Fibroblast of lung (primary cell): Measurements from ENCODE around the gene SMIM27. TPM values are rescaled to one million over a fixed set of nuclear protein-coding genes. Genes with fewer than 3 reads are reported as not detected.

Experiments used
- DNase-seq, 2 donors: peaks; one replicate each; pipeline versions ENCODE4 v3.0.0 to v3.0.0-alpha.2; 2010; ENCODE audit warnings: low read depth in 2 of 2
- H2AFZ ChIP-seq: 2 replicates; pipeline ENCODE4 v1.5.1; 2012; ENCODE audit warnings: low read length, control low read depth, inconsistent platforms
- H3K27ac ChIP-seq: 2 replicates; pipeline ENCODE4 v1.5.1; 2011; ENCODE audit warnings: low read length, control low read depth; ENCODE audit not compliant: insufficient read depth
- H3K27me3 ChIP-seq: 2 replicates; pipeline ENCODE4 v1.5.1; 2011; ENCODE audit warnings: mild to moderate bottlenecking, low read length; ENCODE audit not compliant: control insufficient read depth, insufficient read depth
- H3K36me3 ChIP-seq: 2 replicates; pipeline ENCODE4 v1.5.1; 2011; ENCODE audit warnings: low read length; ENCODE audit not compliant: control insufficient read depth, insufficient read depth
- H3K4me1 ChIP-seq: 2 replicates; pipeline ENCODE4 v1.5.1; 2011; ENCODE audit warnings: low read length; ENCODE audit not compliant: control insufficient read depth, insufficient read depth; ENCODE audit errors: extremely low read depth
- H3K4me2 ChIP-seq: 2 replicates; pipeline ENCODE4 v1.5.1; 2011; ENCODE audit warnings: low read length, control low read depth; ENCODE audit not compliant: insufficient read depth; ENCODE audit errors: extremely low read depth
- H3K4me3 ChIP-seq, 4 experiments: fragments of 200-600 bp in 1 of 4; sonication (generic) in 1 of 4; replicated peaks in 1 of 4; 2 replicates each; pipeline ENCODE4 v1.5.1; 2011 to 2016; ENCODE audit warnings: low read length in 4 of 4, low read depth in 3 of 4, mild to moderate bottlenecking in 3 of 4, control low read depth in 2 of 4, inconsistent platforms in 1 of 4, mixed read lengths in 1 of 4; ENCODE audit not compliant: insufficient read depth in 1 of 4; ENCODE audit errors: control extremely low read depth in 1 of 4
- H3K79me2 ChIP-seq: 2 replicates; pipeline ENCODE4 v1.5.1; 2012; ENCODE audit warnings: mild to moderate bottlenecking, low read length, inconsistent platforms; ENCODE audit not compliant: control insufficient read depth, insufficient read depth
- H3K9ac ChIP-seq: 2 replicates; pipeline ENCODE4 v1.5.1; 2011; ENCODE audit warnings: mild to moderate bottlenecking, low read length, control low read depth; ENCODE audit not compliant: insufficient read depth
- H3K9me3 ChIP-seq: 2 replicates; pipeline ENCODE4 v1.5.1; 2012; ENCODE audit warnings: low read depth, low read length; ENCODE audit not compliant: control insufficient read depth, insufficient read depth
- H4K20me1 ChIP-seq: 2 replicates; pipeline ENCODE4 v1.5.1; 2011; ENCODE audit warnings: low read length; ENCODE audit not compliant: control insufficient read depth, insufficient read depth; ENCODE audit errors: extremely low read depth
- EZH2 ChIP-seq: IDR thresholded peaks from 2 replicates; pipeline ENCODE4 v1.5.1; 2012; ENCODE audit warnings: low read length, control low read depth, mild to moderate bottlenecking; ENCODE audit errors: missing control alignments
- polyA plus RNA-seq, 2 donors: library from polyadenylated mRNA; depleted of rRNA in 1 of 2; stranded (reverse) in 1 of 2; unstranded in 1 of 2; fragments of >200 nt; gene quantifications; 2 replicates each; pipeline ENCODE4 v1.2.1, GENCODE V29; 2011 to 2012; ENCODE audit warnings: missing spikeins in 1 of 2
- total RNA-seq: library from RNA; depleted of rRNA; stranded (reverse); fragments of >200 nt; gene quantifications from 2 replicates; pipeline ENCODE4 v1.2.1, GENCODE V29; 2014
- TF ChIP-seq, protein P1 (sequence below), 2 donors: IDR thresholded peaks in 1 of 2; conservative IDR thresholded peaks in 1 of 2; 1 replicate in 1 of 2; 2 replicates in 1 of 2; pipeline ENCODE4 v1.5.1; 2011 to 2012; ENCODE audit warnings: low read length in 2 of 2, control low read depth in 1 of 2, inconsistent platforms in 1 of 2, low read depth in 1 of 2, mild to moderate bottlenecking in 1 of 2

SMIM27 gene
- total and polyA plus RNA-seq, 2 donors (not counting 1 experiment from before 2014, with no cell fraction given), result 2.7 to 8.3 TPM

DNA sequence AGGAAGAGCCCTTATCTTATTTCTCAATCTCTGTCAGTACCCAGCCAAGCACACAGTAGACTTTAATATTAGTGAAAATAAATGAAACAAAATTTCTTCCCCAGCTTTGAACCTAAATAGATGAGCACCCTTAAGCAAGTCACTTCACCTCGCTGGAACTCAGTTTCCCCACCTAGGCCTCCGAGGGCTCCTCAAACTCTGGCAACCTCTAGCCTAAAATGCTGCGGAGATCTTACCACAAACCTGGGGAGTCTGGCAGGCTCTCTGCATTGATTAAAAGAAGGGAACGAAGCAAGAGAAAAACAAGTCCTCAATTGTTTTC, 26.5 kb upstream of the SMIM27 start:
- H3K27me3 ChIP-seq, result no peaks in the 10 kb centered on the region
- peak overlapping the region; percentile 57 to 93 (median 87) for H3K4me3 ChIP-seq
- peak overlapping the region; percentile 44 for H3K9ac ChIP-seq
- no peaks in the 10 kb centered on the region for H4K20me1 ChIP-seq
- no peaks in the 10 kb centered on the region for H3K9me3 ChIP-seq
- peak overlapping the region; percentile 74 for H3K4me2 ChIP-seq
- DNase-seq, result no peak
- no peak for TF ChIP-seq EZH2
- TF ChIP-seq, protein P1, sequence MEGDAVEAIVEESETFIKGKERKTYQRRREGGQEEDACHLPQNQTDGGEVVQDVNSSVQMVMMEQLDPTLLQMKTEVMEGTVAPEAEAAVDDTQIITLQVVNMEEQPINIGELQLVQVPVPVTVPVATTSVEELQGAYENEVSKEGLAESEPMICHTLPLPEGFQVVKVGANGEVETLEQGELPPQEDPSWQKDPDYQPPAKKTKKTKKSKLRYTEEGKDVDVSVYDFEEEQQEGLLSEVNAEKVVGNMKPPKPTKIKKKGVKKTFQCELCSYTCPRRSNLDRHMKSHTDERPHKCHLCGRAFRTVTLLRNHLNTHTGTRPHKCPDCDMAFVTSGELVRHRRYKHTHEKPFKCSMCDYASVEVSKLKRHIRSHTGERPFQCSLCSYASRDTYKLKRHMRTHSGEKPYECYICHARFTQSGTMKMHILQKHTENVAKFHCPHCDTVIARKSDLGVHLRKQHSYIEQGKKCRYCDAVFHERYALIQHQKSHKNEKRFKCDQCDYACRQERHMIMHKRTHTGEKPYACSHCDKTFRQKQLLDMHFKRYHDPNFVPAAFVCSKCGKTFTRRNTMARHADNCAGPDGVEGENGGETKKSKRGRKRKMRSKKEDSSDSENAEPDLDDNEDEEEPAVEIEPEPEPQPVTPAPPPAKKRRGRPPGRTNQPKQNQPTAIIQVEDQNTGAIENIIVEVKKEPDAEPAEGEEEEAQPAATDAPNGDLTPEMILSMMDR (conservative IDR thresholded peaks at IDR 0.05 in 1 of 2, IDR thresholded peaks at IDR 0.05 in 1 of 2; ENCODE audit: low read depth in 1 of 2, low read length in 2 of 2), result no peak
- no peaks in the 10 kb centered on the region for H3K36me3 ChIP-seq
- peaks cover 14% of the 10 kb centered on the region for H3K79me2 ChIP-seq
- peak overlapping the region; percentile 55 for H3K27ac ChIP-seq
- H3K4me1 ChIP-seq, result no peaks in the 10 kb centered on the region
- peak overlapping the region; percentile 56 for H2AFZ ChIP-seq

DNA sequence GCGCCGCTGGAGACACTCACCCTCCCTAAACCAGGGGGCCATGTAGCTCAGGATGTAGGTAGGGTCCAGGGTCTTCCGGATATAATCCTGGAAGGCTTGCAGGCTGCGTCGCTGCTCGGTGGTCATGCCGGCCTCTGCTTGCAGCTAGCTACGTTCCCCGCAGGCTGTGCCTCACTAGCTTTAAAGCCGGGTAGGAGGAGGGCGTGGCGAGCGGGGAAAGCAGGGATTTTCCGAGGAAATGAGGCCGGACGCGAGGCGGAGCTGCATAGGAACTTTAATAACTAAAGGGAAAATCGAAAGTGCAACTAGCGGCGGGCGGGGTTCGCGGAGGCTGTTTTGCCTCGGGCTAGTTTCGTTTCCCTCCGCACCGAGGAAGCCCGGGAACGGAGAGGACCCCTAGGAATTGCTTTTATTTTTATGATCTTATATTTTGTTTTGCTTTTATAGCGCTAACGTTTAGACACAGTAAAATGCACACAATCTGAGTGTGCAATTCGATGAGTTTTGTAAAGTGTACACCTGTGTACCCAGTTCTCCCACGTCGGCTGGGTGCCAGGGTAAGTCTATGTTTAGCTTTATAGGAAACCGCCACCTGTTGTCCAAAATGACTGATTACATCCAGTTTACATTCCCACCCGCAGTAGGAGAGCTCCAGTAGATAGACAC, 26.0 kb upstream of the SMIM27 start, which contains the start of gene RIGI:
Gene RIGI, minus strand, starts transcription at position 156 of the 666 bp plus-strand sequence. Its CDS starts 30 bp downstream, at position 126.
- no peaks in the 10 kb centered on the region for H3K36me3 ChIP-seq
- H3K9me3 ChIP-seq, result no peaks in the 10 kb centered on the region
- peaks cover 14% of the 10 kb centered on the region for H3K79me2 ChIP-seq
- TF ChIP-seq, protein P1 (conservative IDR thresholded peaks at IDR 0.05 in 1 of 2, IDR thresholded peaks at IDR 0.05 in 1 of 2; ENCODE audit: low read depth in 1 of 2, low read length in 2 of 2), result peak; percentile 16 to 19
- no peak for TF ChIP-seq EZH2
- H2AFZ ChIP-seq, result peak within 1 kb of the TSS; percentile 82
- H3K4me2 ChIP-seq, result peak within 1 kb of the TSS; percentile 79
- no peaks in the 10 kb centered on the region for H4K20me1 ChIP-seq
- peak within 1 kb of the TSS; percentile 55 for H3K27ac ChIP-seq
- H3K27me3 ChIP-seq, result no peaks in the 10 kb centered on the region
- DNase-seq, result peak; percentile 93
- peak within 1 kb of the TSS; percentile 57 to 93 (median 87) for H3K4me3 ChIP-seq
- peak within 1 kb of the TSS; percentile 44 for H3K9ac ChIP-seq
- no peaks in the 10 kb centered on the region for H3K4me1 ChIP-seq

DNA sequence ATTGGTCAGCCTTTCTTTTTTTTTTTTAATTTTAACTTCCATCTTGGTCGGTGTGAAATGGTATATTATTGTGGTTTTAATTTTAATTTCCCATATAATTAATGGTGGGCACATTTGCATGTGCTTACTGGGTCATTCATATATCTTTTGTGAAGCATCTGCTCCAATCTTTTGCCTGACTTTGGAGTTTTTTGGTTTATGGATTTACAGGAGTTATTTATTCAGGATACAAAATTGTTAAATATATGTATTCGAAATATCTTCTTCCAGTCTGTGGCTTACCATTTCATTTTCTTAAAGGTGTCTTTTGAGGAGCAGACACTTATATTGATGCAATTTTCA, 25.4 kb upstream of the SMIM27 start:
- H3K4me3 ChIP-seq, result peak overlapping the region; percentile 57 to 93 (median 87)
- no peaks in the 10 kb centered on the region for H3K9me3 ChIP-seq
- H3K27me3 ChIP-seq, result no peaks in the 10 kb centered on the region
- peak overlapping the region; percentile 55 for H3K27ac ChIP-seq
- TF ChIP-seq EZH2, result no peak
- TF ChIP-seq, protein P1 (conservative IDR thresholded peaks at IDR 0.05 in 1 of 2, IDR thresholded peaks at IDR 0.05 in 1 of 2; ENCODE audit: low read depth in 1 of 2, low read length in 2 of 2), result no peak
- peak overlapping the region; percentile 79 for H3K4me2 ChIP-seq
- peak overlapping the region; percentile 15 for H2AFZ ChIP-seq
- no peak for DNase-seq
- H4K20me1 ChIP-seq, result no peaks in the 10 kb centered on the region
- no peaks in the 10 kb centered on the region for H3K36me3 ChIP-seq
- H3K4me1 ChIP-seq, result no peaks in the 10 kb centered on the region
- H3K79me2 ChIP-seq, result peaks cover 14% of the 10 kb centered on the region
- H3K9ac ChIP-seq, result no peak overlapping the region
